GM19193 (cell line): ENCODE measurements around the gene ADARB2.

Experiments used
- POLR2A ChIP-seq: IDR thresholded peaks from 4 replicates; pipeline ENCODE4 v1.6.1; 2011; ENCODE audit not compliant: insufficient read depth, insufficient read length; ENCODE audit errors: extremely low read depth

ADARB2 gene

GRCh38 chr10:1358860-1359625, 378.3 kb downstream of the ADARB2 start:
- TF ChIP-seq POLR2A, result no peak

DNA sequence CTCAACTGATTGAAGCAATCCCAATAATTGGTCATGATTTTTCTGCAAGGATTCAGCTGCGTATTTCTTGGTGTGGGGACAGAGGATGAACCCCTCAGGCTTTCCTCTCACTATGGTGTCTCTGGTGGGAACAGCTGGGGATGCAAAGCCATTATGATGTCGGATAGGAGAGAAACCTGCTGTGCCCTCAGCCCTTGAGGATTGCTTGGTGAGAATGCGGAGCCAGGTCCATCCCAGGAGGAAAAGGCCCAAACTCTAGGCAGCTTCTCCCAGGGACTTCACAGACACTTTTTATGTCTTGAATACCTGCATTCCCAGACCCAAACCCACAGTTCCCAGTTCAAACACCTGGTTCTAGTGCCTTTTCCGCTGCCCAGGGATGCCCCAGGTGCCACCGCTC, 379.2 kb downstream of the ADARB2 start:
- no peak for TF ChIP-seq POLR2A

DNA sequence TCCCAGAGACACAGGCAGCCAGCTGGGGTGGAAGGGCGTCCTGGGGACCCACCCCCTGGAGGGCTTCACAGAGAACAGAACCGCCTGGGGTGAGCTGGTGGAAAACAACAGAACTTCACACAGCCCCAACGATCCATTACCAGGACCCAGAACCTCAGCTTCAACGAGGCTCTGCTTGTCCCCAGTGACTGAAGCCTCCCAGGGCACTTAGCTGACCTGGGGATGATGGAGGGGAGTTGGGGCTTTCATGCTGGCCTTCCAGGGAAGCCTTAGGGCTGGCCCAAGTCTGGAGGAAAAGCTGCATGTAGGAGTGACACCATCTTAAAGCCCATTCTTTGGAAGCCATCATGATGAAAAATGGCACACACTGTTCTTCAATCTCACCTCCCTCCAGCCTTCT, 381.0 kb downstream of the ADARB2 start:
- TF ChIP-seq POLR2A, result no peak

DNA sequence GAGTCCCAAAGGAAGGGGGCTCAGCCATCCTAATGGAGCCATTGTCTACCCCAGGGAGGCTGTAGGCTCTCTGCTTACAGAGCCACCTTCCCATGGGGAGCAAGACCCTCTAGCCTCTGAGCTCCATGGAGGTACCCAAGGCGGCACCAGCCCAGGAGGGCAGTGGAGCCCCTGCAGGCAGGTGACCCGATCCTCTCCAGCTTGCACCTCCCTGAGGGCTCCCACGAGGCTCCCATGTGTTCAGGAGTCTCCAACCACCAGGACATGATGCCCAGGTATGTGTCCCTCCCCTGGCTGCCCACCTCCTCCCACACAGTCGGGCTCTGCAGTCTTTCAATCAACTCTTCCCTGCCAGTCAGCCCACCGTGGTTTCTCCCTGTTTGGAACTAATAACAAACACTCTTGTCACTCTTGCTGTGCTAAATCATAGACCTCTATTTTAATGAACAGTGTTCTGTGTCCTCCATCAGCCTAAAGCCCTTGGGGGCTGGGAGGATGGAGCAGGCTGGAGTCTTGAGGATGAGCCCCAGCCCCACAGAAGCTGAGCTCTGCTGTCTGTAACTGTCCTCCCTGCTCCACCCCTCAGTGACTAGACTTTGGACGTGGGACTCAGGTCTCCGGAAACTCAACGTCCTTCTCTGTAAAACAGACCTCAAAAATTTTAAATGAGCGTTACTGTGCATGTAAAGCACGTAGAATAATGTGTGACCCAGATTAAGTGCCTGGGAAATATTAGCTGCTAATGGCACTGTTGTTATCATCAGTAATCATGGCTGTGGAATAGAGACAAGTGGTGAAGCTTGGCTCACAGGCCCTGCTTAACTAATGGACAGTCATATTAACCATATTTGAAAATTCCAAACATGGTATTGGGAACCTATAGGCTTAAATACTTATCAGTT, 382.3 kb downstream of the ADARB2 start:
- TF ChIP-seq POLR2A, result no peak

DNA sequence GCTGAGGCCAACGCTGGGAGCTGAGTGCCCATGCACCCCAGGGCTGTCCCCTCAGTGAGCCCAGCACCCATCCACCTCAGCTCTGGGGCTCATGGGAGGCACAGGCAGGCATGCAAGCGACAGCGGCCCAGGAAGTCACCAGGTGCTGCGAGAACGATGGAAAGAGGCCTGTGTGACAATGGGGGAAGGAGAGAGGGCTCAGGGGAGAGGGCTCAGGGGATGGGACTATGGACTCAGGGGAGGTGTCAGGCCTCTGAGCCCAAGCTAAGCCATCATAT, 388.6 kb downstream of the ADARB2 start:
- no peak for TF ChIP-seq POLR2A

- TF ChIP-seq POLR2A, result no peak
Measured at GRCh38 chr10:1347962-1348772, 389.2 kb downstream of the ADARB2 start.

GRCh38 chr10:1347525-1347924, 389.8 kb downstream of the ADARB2 start:
- no peak for TF ChIP-seq POLR2A

- TF ChIP-seq POLR2A, result no peak
Measured at GRCh38 chr10:1346201-1346600, 391.1 kb downstream of the ADARB2 start.

- TF ChIP-seq POLR2A, result no peak
Measured at GRCh38 chr10:1345368-1345767, 392.0 kb downstream of the ADARB2 start.

- no peak for TF ChIP-seq POLR2A
Measured at GRCh38 chr10:1344846-1345245, 392.5 kb downstream of the ADARB2 start.

- no peak for TF ChIP-seq POLR2A
Measured at GRCh38 chr10:1344408-1344807, 392.9 kb downstream of the ADARB2 start.

- no peak for TF ChIP-seq POLR2A
Measured at GRCh38 chr10:1343176-1343575, 394.1 kb downstream of the ADARB2 start.

- TF ChIP-seq POLR2A, result no peak
Measured at GRCh38 chr10:1339396-1339795, 397.9 kb downstream of the ADARB2 start.

- TF ChIP-seq POLR2A, result no peak
Measured at GRCh38 chr10:1335642-1336041, 401.7 kb downstream of the ADARB2 start.

GRCh38 chr10:1333981-1334380, 403.3 kb downstream of the ADARB2 start:
- no peak for TF ChIP-seq POLR2A

GRCh38 chr10:1331560-1331959, 405.8 kb downstream of the ADARB2 start:
- no peak for TF ChIP-seq POLR2A

DNA sequence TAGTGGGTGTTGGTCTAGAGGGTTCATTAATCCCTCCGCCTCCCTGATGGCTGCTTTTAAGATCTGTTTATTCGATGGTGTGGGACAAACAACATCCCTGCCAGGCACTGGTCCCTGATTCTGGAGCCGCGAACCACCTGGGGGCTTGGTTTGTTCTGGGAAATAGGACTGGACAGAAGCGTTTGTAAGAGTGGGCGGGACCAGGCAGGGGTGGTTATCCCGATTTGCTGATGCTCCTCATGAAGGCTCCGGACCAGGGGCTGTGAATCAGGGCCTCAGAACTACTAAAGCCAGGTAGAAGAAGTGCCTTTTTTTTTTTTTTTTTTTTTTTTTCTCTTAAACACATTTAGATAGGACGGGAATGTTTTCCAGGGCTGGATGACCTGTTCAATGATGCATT, 407.7 kb downstream of the ADARB2 start:
- TF ChIP-seq POLR2A, result no peak
